Spleen (tissue), 7 donors: ENCODE results near the gene ZNF598.

Experiments
- CTCF ChIP-seq, 11 experiments: fragments of 200-600 bp in 7 of 11; fragments of 450-650 bp in 4 of 11; sonication (generic) in 4 of 11; IDR thresholded peaks in 8 of 11; conservative IDR thresholded peaks in 3 of 11; 1 replicate in 7 of 11; 2 replicates in 4 of 11; pipeline versions ENCODE4 v1.4.0 to v1.8.0; 2016 to 2021; ENCODE audit warnings: antibody characterized with exemption in 11 of 11, inconsistent platforms in 4 of 11, mild to moderate bottlenecking in 1 of 11
- POLR2A ChIP-seq, 3 donors: fragments of 450-650 bp; IDR thresholded peaks; one replicate each; pipeline ENCODE4 v1.5.1; 2017; ENCODE audit warnings: antibody characterized with exemption in 3 of 3, mild to moderate bottlenecking in 1 of 3
- POLR2AphosphoS5 ChIP-seq, 3 donors: sonication (generic); formaldehyde crosslinking; IDR thresholded peaks; one replicate each; pipeline ENCODE4 v1.5.1; 2017; ENCODE audit warnings: antibody characterized with exemption in 3 of 3
- donor health status: DM: no; HTN: no; CAD: no; lungs with moderate emphysema.
- donor health status: DM: no; HTN: no; CAD: no.
- donor health status: DM: no; HTN: no; CAD: no.

GRCh38 chr16:1991135-1991551 is 18.5 kb downstream of the ZNF598 start:
- TF ChIP-seq CTCF (IDR thresholded peaks at IDR 0.05 in 8 of 11, conservative IDR thresholded peaks at IDR 0.05 in 3 of 11) (no peak), POLR2A (IDR thresholded peaks at IDR 0.05) (peak in 2 of 3 donors; percentile 6 to 14), POLR2AphosphoS5 (IDR thresholded peaks at IDR 0.05) (peak; percentile 33 to 83 (median 81))
